GM21737 (cell line): ENCODE results near the gene EEF2KMT.
A peak's percentile ranks its signal among the peaks of the same experiment; 100 is the strongest.
"Not testable (repeated sequence)": the region's sequence is repeated elsewhere in the genome, so short reads cannot be mapped to it uniquely, and the experiment has no call there.

Source experiments
- ATAC-seq: cut with Tn5 transposase; IDR thresholded peaks from one replicate; pipeline ENCODE4 v1.9.1; 2021; ENCODE audit warnings: mild to moderate bottlenecking, moderate library complexity; ENCODE audit not compliant: unreplicated experiment

The EEF2KMT gene

GRCh38 chr16:5096437-5097060 lies 1.0 kb downstream of the EEF2KMT start:
- ATAC-seq: not testable (repeated sequence)

DNA sequence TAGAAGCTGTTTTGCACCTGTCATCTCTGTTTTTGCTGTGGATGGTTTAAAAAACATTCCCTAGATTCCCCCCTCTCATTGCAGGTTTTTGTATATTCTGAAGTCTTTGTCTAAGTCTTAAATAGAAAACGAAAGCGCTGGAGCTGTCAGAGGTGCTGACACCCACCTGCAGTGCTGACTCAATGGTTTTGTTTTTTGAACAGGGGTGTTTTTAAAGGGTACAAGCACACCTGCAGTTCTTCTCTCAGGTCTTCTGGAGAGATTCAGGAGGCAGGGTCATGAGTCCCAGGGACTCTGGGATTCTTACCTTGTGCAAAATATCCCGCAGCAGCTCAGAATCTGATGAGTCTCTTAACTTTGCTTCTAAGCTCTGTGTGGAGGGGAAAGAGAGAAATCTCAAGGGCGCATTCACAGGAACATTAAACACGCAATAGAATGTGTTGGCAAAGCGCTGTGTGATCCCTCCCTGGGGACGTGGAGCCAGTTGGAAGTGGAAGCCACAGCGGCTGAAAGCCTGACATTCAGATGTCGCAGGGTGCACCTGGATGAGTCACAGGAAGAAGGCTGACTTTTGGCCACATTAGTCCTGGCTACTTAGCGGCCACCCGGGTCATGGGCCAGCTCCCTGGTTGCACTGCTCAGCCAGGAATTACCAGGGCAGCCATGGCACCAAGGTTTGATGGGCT lies 2.3 kb downstream of the EEF2KMT start:
- not testable (repeated sequence) for ATAC-seq

- not testable (repeated sequence) for ATAC-seq
Measured at GRCh38 chr16:5093746-5094145, 3.8 kb downstream of the EEF2KMT start.

GRCh38 chr16:5093081-5093480 lies 4.5 kb downstream of the EEF2KMT start:
- ATAC-seq: not testable (repeated sequence)

DNA sequence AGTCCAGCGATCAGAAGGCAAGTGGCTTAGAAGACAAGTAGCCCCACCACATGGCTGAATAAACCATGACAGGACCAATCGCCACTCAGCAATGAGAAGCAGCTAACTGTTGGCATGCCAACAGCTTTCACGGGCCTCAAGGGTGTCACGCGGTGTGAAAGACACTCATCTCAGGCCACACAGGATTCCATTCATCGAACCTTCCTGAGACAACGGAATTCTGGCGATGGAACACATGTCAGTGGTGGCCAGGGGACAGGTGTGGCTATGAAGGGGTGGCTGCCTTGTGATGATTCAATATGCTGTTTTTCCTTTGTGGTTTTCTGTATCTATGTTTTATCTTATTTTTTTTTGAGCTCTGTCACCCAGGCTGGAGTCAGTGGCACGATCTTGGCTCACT lies 7.0 kb downstream of the EEF2KMT start:
- ATAC-seq: not testable (repeated sequence)

DNA sequence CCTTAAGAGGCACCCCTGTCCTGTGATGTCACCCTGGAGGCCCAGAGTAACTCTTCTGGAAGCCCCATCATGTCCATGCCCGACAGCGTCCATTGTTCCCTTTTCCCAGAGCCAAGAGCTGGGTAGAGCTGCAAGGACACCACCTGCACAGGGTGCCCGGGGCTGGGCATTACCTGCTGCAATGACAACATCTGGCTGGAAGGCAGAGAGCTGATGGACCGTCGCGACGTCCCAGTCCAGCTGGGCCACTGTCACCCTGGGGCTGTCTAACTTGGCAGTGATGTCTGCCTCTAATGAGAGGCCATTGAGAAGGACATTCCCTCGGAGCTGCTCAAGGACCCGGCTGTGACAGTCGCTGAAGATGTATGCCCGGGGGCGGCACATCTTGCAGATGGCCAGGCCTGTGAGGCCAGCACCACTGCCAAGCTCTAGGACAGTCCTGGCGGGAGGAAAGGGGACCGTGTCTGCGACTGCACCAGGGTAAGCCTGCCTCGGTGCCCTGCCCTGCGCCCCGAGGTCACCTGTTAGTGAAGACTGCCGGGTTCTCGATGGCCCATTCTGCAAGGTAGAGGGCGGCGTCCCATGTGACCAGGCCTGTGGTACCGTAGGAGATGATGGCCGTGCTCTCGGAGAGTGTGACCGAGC lies 7.6 kb downstream of the EEF2KMT start:
- ATAC-seq: not testable (repeated sequence)

DNA sequence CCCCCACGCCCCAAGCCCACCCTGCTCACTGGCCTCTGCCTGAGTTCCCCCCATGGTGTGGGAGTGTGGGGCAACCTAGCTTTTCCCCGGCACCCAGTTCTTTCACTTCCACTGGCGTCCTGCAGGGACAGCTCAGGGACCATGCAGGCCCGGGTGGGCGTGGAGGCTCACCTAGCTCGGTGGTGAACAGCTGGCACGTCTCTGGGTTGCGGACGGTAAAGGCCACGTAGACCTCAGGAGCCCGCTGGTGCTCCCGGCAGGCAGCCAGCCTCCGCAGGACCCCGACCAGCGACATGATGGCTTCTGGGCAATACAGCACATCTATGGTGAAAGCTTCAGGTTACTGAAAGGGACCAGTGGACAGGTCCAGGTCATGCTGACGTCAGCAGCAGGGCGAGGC lies 8.7 kb downstream of the EEF2KMT start:
- ATAC-seq: not testable (repeated sequence)

DNA sequence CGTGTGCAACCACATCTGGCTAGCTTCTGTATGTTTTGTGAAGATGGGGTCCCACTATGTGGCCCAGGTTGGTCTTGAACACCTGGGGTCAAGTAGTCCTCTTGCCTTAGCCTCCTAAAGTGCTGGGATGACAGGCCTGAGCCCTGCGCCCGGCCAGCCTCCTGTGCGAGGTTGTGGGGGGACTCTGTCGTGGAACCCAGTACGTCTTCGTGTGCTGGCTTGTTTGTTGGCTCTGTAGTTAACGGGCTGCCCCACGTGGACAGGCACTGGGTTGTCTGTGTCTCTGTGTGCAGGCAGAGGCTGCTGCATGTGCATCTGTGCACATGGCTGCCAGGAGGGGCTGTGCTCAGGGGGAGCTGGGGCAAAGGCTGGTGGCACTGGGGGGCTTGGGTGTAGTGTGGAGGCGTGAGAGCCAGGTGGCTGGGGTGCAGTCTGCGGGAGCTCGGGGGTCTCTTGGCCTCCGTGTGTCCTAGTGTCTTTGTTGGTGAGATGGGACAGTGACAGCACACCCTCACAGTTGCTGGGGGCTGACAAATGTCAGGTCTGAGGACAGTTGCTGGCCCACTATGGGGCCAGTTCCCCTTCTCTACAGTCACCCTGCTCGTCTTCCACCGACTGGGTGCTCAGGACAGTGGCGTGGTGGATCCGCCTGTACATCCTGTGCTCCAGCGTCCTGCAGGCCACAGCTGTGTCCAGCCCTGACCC lies 9.4 kb downstream of the EEF2KMT start:
- not testable (repeated sequence) for ATAC-seq

DNA sequence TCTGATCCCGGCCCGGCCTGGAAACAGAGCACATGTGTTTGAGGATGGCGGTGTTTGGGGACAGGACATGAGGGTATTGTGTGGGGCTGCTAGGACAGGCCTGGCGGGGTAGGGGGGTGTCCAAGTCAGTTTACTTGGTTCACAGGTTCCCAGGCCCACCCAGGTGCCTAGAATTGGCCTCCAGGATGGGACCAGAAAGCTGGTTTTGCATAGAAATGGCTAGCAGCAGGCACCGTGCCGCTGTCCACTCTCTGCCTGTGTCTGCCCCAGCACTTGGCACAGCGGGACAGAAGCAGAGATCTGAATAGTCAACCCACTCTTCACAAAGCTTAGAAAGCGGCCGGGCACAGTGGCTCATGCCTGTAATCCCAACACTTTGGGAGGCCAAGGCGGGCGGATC lies 11.9 kb downstream of the EEF2KMT start:
- ATAC-seq: not testable (repeated sequence)

DNA sequence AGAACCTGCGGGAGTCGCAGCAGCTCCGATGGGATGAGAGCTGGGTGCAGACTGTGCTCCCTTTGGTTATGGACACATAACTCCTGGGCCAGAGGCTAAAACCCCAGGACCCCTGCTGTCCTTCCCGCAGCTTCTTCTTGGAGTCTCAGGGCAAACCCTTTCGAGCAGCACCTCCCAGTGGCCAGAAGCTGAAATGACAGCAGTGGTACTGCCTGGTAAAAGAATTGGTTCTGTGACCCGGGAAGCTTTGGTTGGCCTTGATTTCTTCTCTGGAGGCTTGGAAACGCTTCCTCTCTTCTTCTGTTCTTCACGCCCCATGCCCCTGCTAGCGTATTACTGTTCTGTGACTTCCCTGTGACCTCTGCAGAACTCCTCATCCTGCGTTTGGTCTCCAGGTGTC lies 12.8 kb downstream of the EEF2KMT start:
- not testable (repeated sequence) for ATAC-seq

DNA sequence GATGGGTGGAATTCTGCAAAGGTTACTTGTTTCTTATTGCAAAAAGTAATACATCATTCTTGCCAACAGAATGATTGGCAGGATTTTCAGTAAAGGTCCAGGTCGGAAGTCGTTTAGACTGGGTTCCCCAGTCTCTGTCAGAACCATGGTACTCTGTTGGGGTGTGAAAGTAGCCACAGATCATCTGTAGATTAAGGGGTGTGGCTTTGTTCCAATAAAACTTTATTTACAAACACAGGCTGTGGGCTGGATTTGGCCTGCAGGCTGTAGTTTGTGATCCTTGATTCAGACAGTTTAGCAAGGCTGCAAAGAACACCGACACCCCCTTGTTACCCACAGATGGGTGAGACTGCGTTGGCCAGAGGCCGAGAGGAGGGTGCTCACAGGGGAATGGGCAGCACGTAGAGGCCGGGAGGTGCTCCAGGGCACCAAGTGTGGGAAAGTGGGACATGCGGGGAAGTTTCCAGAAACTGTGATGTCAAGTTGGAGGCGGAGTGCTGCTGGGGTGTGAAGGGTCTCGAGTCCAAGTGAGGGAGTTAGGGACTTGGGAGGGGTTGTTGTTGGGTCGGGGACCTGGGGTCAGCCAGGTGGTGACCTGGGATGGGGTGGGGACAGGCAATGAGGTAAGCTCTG lies 13.4 kb downstream of the EEF2KMT start:
- not testable (repeated sequence) for ATAC-seq

GRCh38 chr16:5083646-5084045 lies 13.9 kb downstream of the EEF2KMT start:
- ATAC-seq: not testable (repeated sequence)

- ATAC-seq: not testable (repeated sequence)
Measured at GRCh38 chr16:5080996-5081395, 16.6 kb downstream of the EEF2KMT start.

DNA sequence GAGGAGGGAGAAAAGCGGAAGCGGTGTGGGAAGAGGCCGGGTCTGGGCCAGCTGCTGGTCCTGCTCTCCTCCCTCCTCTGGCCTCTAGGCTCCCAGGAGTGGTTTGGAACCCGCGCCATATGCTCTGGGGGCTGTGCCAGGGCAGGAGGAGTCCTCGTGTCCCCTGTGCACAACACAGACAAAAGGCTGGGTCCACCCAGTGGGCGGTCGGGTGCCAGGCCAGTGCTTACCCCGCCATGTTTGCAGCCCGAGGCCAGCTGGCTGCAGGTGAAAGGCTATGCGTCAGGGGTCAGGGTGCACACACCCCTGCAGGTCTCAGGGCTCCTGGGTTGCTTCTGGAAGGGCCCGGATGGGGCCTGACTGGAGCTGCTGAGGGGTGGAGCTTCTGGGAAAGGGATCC lies 17.1 kb downstream of the EEF2KMT start:
- ATAC-seq: not testable (repeated sequence)

GRCh38 chr16:5078626-5079025 lies 19.0 kb downstream of the EEF2KMT start:
- ATAC-seq: no peak

- ATAC-seq: no peak
Measured at GRCh38 chr16:5077304-5077703, 20.3 kb downstream of the EEF2KMT start.

- ATAC-seq: no peak
Measured at GRCh38 chr16:5075637-5076036, 22.0 kb downstream of the EEF2KMT start.

- ATAC-seq: not testable (repeated sequence)
Measured at GRCh38 chr16:5073771-5074170, 23.8 kb downstream of the EEF2KMT start.

DNA sequence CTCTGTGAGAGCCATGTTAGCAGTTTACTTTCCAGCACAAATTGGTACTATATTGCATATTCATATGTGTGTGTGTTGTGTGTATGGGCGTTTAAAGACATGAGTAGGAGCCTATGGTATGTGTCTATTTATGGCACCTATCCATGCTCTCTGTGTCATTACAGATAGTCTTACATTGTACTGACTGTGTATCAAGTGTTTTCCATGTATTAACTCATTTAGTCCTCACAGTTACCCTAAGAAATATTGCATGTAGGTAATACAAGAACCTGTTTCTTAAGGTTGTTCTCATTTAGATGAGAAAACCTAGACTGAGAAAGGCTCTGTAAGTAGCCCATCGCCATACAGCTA lies 24.3 kb downstream of the EEF2KMT start:
- ATAC-seq: no peak

GRCh38 chr16:5072334-5073278 lies 25.0 kb downstream of the EEF2KMT start:
- ATAC-seq: peak; percentile 5
